ENCODE results near the gene FFAR3. TPM values are rescaled to one million over a fixed set of nuclear protein-coding genes. Genes with fewer than 3 reads are reported as not detected.

Gene FFAR3
- total and polyA plus RNA-seq, 9 of the 15 experiments (the other 6 are each of a cell fraction or from before 2014, with no cell fraction given) = not detected

DNA sequence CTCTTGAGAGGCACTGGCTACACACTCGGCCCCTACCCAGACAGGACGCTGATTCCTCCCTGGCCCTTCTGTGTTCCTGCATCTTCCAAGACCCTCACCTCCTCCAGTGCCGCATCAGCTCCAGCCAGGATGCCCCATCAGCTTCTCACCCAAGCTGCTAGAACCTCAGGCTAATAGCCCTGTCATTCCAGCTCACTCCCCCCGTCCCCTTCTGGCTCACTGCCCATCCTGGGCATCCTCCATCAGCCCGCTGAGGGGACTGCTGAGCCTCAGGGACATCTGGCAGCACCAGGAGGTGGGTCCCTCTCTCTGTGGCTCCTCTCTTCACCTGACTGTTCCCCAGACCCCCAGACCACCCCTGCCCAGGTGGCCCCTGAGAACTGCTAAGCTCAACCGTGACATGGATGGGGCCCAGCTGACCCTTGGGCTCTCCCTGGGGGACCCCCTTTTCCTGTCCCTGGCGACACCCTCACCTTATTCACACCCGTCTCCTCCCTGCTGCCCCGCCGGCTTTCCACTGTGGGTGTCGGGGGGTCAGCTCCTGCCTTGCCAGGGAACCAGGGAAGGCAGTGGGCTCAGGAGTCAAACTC lies 4.8 kb downstream of the FFAR3 start:
- Histone ChIP-seq H3K36me3 (ENCODE audit: control insufficient read depth, insufficient read depth, low read length) (no peaks in the 10 kb centered on the region), H4K20me1 (replicated peaks; ENCODE audit: control insufficient read depth, insufficient read depth, low read length) (no peaks in the 10 kb centered on the region), H3K4me1 (replicated peaks in 1 of 2; ENCODE audit: control insufficient read depth in 2 of 2, insufficient read depth in 2 of 2, low read length in 2 of 2) (no peaks in the 10 kb centered on the region), H3K27me3 (ENCODE audit: control insufficient read depth in 2 of 2, insufficient read depth in 2 of 2, low read length in 2 of 2) (peaks cover 25 to 55% of the 10 kb centered on the region in 2 experiments), H3K4me2 (ENCODE audit: insufficient read depth, low read length) (no peak overlapping the region), H3K4me3 (no peak overlapping the region), H3K27ac (ENCODE audit: extremely low read depth, low read depth, low read length) (no peak overlapping the region), H3K9me3 (replicated peaks; ENCODE audit: control insufficient read depth, insufficient read depth, low read depth, low read length) (no peaks in the 10 kb centered on the region), H2AFZ (ENCODE audit: low read depth, low read length) (no peak overlapping the region), H3K9ac (ENCODE audit: insufficient read depth in 1 of 2, low read depth in 2 of 2, low read length in 2 of 2) (no peak overlapping the region), H3K9me1 (ENCODE audit: control insufficient read depth, insufficient read depth, low read length) (no peaks in the 10 kb centered on the region), H3K79me2 (ENCODE audit: control insufficient read depth, insufficient read depth, low read length) (no peaks in the 10 kb centered on the region)
- BruUV-seq (replicated peaks) = no TSS peak
- no peak for FAIRE-seq
- intact Hi-C loops (cut with micrococcal nuclease) = no loop called here
- 8% methylated on average over 9 of the region's 11 CpGs for whole genome bisulfite sequencing (ENCODE audit: insufficient coverage, low coverage, missing lambda C conversion rate)
- ATAC-seq = no peak
- no peak for TF ChIP-seq CEBPZ (IDR thresholded peaks at IDR 0.05; ENCODE audit: borderline replicate concordance, low read depth, low read length)
- TF ChIP-seq ZNF695 (CRISPR knock-in tag; IDR thresholded peaks at IDR 0.05) = no peak
- TF ChIP-seq, protein P1, sequence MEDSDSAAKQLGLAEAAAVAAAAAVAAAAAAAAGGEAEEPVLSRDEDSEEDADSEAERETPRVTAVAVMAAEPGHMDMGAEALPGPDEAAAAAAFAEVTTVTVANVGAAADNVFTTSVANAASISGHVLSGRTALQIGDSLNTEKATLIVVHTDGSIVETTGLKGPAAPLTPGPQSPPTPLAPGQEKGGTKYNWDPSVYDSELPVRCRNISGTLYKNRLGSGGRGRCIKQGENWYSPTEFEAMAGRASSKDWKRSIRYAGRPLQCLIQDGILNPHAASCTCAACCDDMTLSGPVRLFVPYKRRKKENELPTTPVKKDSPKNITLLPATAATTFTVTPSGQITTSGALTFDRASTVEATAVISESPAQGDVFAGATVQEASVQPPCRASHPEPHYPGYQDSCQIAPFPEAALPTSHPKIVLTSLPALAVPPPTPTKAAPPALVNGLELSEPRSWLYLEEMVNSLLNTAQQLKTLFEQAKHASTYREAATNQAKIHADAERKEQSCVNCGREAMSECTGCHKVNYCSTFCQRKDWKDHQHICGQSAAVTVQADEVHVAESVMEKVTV (CRISPR knock-in tag; IDR thresholded peaks at IDR 0.05) = no peak
- TF ChIP-seq PHB2 (IDR thresholded peaks at IDR 0.05; ENCODE audit: low read depth) = no peak
- no peak for TF ChIP-seq HMGXB4 (CRISPR knock-in tag; IDR thresholded peaks at IDR 0.05)
- TF ChIP-seq PHB (CRISPR knock-in tag; IDR thresholded peaks at IDR 0.05) = no peak
- TF ChIP-seq ZNF830 (CRISPR knock-in tag; IDR thresholded peaks at IDR 0.05) = no peak
- no peak for TF ChIP-seq LEF1 (IDR thresholded peaks at IDR 0.05)
- no peak for TF ChIP-seq ZSCAN29 (IDR thresholded peaks at IDR 0.05)
- no peak for TF ChIP-seq CAMTA2 (CRISPR knock-in tag; conservative IDR thresholded peaks at IDR 0.05)
- TF ChIP-seq, protein P2, sequence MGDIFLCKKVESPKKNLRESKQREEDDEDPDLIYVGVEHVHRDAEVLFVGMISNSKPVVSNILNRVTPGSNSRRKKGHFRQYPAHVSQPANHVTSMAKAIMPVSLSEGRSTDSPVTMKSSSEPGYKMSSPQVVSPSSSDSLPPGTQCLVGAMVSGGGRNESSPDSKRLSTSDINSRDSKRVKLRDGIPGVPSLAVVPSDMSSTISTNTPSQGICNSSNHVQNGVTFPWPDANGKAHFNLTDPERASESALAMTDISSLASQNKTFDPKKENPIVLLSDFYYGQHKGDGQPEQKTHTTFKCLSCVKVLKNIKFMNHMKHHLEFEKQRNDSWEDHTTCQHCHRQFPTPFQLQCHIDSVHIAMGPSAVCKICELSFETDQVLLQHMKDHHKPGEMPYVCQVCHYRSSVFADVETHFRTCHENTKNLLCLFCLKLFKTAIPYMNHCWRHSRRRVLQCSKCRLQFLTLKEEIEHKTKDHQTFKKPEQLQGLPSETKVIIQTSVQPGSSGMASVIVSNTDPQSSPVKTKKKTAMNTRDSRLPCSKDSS (IDR thresholded peaks at IDR 0.05; ENCODE audit: low read depth, partially characterized antibody) = no peak
- no peak for TF ChIP-seq WHSC1 (IDR thresholded peaks at IDR 0.05; ENCODE audit: low read length)
- ChIA-PET CTCF (ENCODE audit: low intra/inter-chr PET ratio) (no interaction called here), POLR2A (interaction anchor here (0.6 to 1.1 kb wide), 5 partner anchors 12 to 124 kb away, joined by 3 to 6 read pairs (median 3); no protein-coding TSS in a partner anchor)
- peak in 1 of 4 experiments; percentile 4 for DNase-seq (ENCODE audit: extremely low read depth in 1 of 4, low spot score in 3 of 4)
- in situ Hi-C loops (cut with MboI) = no loop called here
